Suppressor macrophage treated with lipopolysaccharide for 1 hour (primary cell): ENCODE data around the gene EXOC2.
"Not testable (repeated sequence)": the region's sequence is repeated elsewhere in the genome, so short reads cannot be mapped to it uniquely, and the experiment has no call there.

Experiments
- DNase-seq, 3 donors: peaks; one replicate each; pipeline ENCODE4 v3.0.0-alpha.2; 2020 to 2022

Gene EXOC2

GRCh38 chr6:633611-634010 is 59.3 kb downstream of the EXOC2 start:
- no peak for DNase-seq

DNA sequence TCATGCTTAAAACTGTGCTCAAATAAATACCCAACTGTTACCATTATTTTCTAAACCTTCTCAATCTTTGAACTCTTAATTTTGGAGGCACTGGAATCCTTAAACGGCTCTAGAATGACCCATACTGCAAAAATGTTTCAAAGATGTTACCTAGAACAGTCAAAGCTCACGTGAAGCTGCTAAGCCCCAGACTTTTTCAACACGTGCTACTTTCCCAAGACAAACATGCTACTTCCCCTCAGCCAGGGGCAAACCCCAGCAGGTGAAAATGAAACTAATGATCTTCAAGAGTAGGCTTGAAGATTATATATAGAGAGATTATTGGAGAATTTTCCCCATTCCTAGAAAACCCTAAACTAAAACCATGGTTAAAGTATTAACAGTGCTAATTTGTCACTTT is 64.2 kb downstream of the EXOC2 start:
- no peak for DNase-seq

DNA sequence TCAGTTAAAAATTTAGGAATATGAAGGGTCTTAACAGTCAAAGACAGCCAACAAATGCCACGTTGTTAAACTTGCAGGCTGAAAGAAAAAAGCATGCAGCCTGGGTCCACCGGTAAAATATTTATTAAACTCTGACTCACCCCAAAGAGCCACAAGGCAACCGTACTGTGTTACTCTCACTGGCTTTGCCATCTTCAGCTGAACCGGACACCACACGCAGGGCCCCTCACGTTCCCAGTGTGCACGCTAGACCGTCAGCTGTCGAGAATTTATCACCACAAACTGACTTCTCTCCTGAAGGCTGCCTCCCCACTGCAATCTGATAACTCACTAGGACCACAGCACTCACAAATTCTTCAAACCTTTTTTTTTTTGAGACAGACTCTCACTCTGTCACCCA is 66.7 kb downstream of the EXOC2 start:
- no peak for DNase-seq

DNA sequence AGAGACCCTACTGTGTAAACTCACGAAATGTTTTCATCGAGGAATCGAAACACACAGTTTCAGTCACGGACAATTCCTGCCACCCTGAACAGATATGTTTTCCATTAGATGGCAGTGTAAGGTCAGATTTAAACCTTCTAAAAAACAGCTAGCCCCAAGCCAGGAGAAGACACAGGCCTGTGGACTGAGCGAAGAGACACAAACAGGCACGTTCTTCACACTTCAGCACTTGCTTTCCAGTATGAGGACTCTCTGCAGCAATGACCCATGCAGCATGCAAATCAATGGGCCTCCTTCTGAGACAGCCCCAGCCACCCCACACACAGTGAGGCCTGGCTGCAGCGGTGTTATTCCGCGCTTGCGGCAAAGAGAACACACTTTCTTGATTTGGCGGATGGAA is 68.0 kb downstream of the EXOC2 start:
- DNase-seq: no peak

GRCh38 chr6:622462-622861 is 70.5 kb downstream of the EXOC2 start:
- DNase-seq: no peak

DNA sequence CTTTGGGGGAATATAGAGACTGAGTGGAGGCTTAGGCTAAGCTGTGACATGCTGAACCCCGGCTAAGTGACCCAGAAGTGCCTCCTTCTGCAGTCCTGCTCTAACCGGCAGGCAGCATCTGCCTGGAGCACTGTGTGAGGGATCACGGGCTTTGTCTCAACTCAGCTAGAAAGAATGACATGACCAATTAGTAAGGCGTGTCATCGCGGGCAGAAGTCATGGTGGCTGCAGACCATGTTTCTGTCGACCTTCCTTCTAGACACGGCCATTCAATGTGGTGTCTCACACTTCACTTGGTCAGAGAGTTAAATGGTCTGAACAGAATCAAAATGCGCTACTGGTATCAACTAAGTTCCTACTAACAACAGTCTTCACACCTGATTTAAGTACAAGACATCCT is 71.0 kb downstream of the EXOC2 start:
- DNase-seq: no peak

DNA sequence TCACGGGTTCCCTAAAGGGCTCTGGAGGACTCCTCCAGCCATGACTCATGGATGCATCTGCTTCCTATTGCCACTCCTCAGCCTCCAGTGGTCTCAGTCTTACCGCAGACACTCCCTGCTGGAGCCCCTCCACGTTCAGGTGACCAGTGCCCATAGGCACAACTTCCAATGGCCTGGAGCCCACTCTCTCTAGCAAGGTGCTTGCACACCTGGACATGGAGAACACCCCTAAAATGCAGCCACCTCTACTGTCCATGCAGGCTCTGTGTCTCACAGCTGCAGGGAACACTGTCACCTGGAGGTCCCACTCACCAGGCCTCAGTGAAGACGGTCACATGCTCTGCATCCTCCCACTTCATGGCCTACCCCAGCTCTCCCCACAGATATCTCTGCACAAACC is 72.0 kb downstream of the EXOC2 start:
- DNase-seq: no peak

GRCh38 chr6:620166-620565 is 72.8 kb downstream of the EXOC2 start:
- no peak for DNase-seq

DNA sequence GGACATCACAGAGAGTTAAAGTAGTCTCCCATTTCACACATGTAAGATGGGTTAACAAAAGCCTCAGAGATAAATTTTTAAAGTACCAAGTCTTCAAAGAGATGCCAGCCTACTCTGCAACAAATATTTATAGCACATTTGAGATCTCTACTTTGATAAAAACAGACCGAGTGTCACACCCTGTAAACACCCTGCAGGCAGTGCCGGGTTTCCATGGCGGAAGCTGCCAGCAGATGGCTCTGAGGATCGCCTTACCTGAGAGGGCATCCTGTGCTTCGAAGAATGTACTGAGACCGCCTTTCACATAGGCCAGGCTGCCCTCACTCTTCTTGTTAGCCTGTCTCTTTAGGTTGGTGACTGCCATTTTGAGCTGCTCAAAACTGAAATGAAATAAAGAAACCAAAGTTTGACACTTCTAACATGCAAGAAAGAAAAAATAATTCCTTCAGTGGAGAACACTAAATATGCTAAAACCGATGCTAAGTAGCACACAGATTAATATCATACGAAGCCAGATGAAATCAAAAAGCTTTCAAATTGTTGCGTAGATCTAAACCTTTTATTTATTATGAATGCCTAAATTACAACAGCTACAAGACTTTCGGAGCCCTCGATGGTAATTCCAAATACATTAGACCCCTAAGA is 75.4 kb downstream of the EXOC2 start:
- no peak for DNase-seq

GRCh38 chr6:613981-614380 is 79.0 kb downstream of the EXOC2 start:
- no peak for DNase-seq

DNA sequence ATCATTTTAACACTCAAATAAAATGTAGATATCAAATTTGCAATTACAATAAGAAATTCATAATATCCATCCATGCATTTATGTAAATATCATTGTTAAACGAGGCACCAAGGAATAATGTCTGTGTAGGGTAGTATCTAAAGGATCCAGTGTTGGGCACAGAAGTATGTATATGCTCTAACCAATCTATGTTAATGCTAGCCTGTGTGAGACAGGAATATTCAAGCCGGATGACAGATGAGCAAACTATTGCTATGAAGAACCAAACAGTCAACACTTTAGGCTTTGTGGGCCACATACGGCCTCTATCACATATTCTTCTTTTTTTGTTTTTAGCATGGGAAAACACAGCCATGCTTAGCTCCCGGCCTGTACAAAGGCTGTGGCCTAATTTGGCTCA is 81.0 kb downstream of the EXOC2 start:
- DNase-seq: no peak

DNA sequence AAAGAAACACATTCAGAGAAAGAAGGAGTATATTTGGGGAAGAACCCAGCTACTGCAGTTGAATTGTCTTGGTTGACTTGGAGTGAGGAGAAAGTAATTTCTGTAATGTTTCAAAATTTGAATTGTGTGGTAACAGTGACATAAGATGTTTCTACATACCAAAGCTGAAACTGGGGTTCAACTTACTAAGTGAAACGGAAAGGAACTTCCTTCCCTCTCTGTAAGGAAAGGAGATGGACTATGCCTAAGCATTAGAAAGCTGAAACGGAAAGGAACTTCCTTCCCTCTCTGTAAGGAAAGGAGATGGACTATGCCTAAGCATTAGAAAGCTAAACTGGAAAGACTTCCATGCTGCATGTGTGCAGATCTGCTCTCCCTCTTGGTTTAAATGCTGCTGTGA is 82.1 kb downstream of the EXOC2 start:
- DNase-seq: peak; percentile 47 to 75 (median 69)

GRCh38 chr6:609905-610304 is 83.0 kb downstream of the EXOC2 start:
- DNase-seq: no peak

GRCh38 chr6:606829-607379 is 86.0 kb downstream of the EXOC2 start:
- no peak for DNase-seq

GRCh38 chr6:605895-606294 is 87.0 kb downstream of the EXOC2 start:
- DNase-seq: not testable (repeated sequence)

GRCh38 chr6:604579-604978 is 88.4 kb downstream of the EXOC2 start:
- DNase-seq: no peak

DNA sequence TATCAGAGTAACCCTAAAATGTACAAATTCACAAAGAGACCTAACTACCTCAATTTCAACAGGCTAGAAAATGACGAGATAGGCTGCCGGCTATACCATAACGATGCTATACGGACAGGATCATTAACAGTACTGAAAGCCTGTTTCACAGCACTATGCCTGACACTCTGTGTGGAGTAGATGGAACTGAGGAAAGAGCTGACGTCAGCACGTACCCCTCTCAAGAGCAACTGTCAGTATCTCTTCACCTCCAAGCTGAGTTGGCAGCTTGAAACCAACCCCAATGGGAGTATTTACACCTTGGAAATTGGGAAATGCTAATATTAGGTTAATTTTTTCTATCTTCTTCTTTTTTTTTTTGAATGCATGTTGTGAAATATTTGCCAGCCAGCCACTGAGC is 89.7 kb downstream of the EXOC2 start:
- no peak for DNase-seq

DNA sequence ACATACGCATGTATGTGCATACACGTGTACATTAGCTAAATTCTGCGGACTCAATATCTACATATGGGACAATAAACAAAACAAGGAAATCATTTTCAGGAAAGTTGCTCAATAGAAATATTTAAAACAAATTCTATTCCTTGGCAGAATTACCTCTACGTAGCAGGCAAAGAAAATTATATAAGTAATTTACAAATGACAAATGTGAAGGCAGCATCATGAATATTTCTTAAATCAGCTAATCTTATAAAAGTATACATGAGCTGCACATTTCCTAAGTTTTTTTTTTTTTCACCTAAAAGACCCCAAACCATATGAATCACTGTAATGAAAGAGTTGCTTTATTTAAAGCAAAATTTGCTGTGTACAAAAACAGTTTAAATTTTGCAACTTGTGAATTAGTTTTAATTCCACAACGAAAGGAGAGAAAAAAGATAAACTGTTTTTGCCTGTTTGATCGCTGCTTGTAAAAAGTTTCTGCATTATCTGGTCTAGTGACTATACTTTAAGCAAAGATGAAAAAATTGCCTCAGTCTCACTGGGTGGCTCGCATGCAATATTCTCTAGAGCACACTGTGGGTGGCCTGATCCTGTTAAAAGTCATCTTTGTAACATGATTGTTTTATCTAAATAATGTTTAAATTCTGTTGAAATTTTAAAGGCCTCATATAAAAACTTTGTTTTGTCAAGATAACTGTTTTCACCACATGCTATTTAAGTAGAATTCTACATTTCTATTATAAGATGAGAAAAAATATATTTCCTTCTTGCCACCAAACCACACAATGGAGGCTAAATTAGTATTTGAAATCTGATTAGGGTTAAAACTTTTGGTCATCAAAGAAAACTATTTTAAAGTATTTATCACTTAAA is 93.1 kb downstream of the EXOC2 start:
- DNase-seq: no peak

DNA sequence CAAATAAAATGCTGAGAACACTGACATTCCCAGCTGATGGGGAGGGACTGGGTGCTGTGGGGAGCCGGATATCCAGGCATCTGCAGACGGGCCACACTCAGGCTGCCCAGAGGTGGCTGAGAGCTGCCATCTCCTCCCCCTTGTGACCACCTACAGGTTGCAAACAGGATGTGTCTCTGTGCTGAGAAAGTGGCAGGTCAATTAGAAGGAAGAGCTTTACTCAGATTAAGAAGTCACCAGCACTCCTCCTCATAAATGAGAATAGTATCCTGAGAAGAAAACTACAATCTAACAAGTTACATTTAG is 99.1 kb downstream of the EXOC2 start:
- DNase-seq: no peak

GRCh38 chr6:593139-593906 is 99.6 kb downstream of the EXOC2 start:
- DNase-seq: peak; percentile 74 to 81 (median 78)

- no peak for DNase-seq
Measured at GRCh38 chr6:589090-589489, 103.8 kb downstream of the EXOC2 start.

- DNase-seq: no peak
Measured at GRCh38 chr6:586553-586952, 106.4 kb downstream of the EXOC2 start.

DNA sequence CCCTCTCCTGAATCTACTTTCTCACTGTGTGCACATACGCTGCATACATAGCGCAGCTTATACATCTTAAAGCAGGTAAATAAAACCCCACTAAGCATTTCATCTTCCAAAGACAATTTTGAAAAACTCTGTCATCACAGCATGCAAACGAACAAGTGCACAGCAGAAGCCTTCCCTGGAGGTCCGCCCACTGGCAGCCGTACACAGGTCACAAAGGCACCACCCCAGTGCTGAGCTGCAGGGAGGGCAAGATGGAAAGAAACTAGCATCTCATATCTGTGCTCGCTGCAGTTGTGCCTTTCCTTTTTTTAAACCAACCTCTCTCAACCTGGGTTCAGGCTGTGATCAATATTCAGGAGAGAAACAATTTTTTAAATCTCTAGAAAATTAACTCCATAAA is 109.3 kb downstream of the EXOC2 start:
- DNase-seq: no peak

DNA sequence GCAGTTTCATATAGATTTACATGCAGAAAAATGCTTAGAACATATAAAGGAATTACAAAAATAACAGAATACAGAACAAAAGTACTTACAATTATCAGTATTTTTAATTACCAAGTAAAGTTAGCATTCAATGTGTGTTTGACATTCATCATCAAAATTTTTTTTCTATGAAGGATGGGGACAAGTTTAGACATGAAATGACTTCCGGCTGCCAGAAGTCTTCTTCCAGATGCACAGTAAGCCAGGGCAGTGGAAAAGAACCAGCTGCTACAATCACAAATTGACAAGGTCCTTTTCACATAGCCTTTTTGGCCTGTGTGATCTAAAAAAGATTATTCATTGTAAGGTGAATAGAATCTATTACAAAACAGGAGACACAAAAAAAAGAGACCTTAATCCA is 109.8 kb downstream of the EXOC2 start:
- DNase-seq: no peak
